HepG2 (cell line): ENCODE results near the gene SLAMF9. TPM values are rescaled to one million over a fixed set of nuclear protein-coding genes. Genes with fewer than 3 reads are reported as not detected.

ENCODE experiments used
- IKZF1 ChIP-seq: fragments of 450-650 bp; IDR thresholded peaks from 2 replicates; pipeline ENCODE4 v1.7.1; 2016
- IRF2 ChIP-seq: IDR thresholded peaks from 2 replicates; pipeline ENCODE4 v1.6.1; 2018; ENCODE audit warnings: missing genetic modification reagents, missing compliant biosample characterization
- KDM2A ChIP-seq: sonication (generic); formaldehyde crosslinking; IDR thresholded peaks from 2 replicates; pipeline ENCODE4 v1.4.0; 2020; ENCODE audit warnings: low read depth, missing genetic modification reagents, borderline replicate concordance
- MIER2 ChIP-seq: IDR thresholded peaks from 2 replicates; pipeline ENCODE4 v1.6.1; 2016; ENCODE audit warnings: missing biosample characterization, missing genetic modification reagents
- PITX1 ChIP-seq: sonication (generic); formaldehyde crosslinking; IDR thresholded peaks from 2 replicates; pipeline ENCODE4 v1.5.1; 2020; ENCODE audit warnings: mild to moderate bottlenecking, missing genetic modification reagents
- RBM39 ChIP-seq: fragments of 200-400 bp; formaldehyde crosslinking; IDR thresholded peaks from one replicate; pipeline ENCODE4 v1.6.1; 2018; ENCODE audit warnings: antibody characterized with exemption, mild to moderate bottlenecking, low read depth, low read length; ENCODE audit not compliant: poor library complexity, severe bottlenecking
- SP4 ChIP-seq: sonication (generic); formaldehyde crosslinking; IDR thresholded peaks from 2 replicates; pipeline ENCODE4 v1.8.1; 2023; ENCODE audit warnings: mild to moderate bottlenecking, missing genetic modification reagents
- STAG1 ChIP-seq: sonication (generic); formaldehyde crosslinking; IDR thresholded peaks from 2 replicates; pipeline ENCODE4 v1.4.0; 2020; ENCODE audit warnings: missing genetic modification reagents
- THAP11 ChIP-seq: IDR thresholded peaks from 2 replicates; pipeline ENCODE4 v1.6.1; 2016; ENCODE audit warnings: missing biosample characterization, missing genetic modification reagents
- ZBTB33 ChIP-seq: sonication (generic); formaldehyde crosslinking; IDR thresholded peaks from 2 replicates; pipeline ENCODE4 v1.4.0; 2020; ENCODE audit warnings: missing genetic modification reagents
- ZNF280B ChIP-seq: sonication (generic); formaldehyde crosslinking; IDR thresholded peaks from 2 replicates; pipeline ENCODE4 v1.5.0; 2020; ENCODE audit warnings: missing genetic modification reagents, mild to moderate bottlenecking, borderline replicate concordance
- ZNF451 ChIP-seq: sonication (generic); formaldehyde crosslinking; IDR thresholded peaks from 2 replicates; pipeline ENCODE4 v1.5.0; 2020; ENCODE audit warnings: mild to moderate bottlenecking, missing genetic modification reagents
- ZNF687 ChIP-seq: sonication (generic); formaldehyde crosslinking; IDR thresholded peaks from 2 replicates; pipeline ENCODE4 v1.5.1; 2020; ENCODE audit warnings: mild to moderate bottlenecking, missing genetic modification reagents, moderate library complexity
- polyA plus RNA-seq, 8 experiments: library from polyadenylated mRNA; depleted of rRNA in 3 of 8; stranded (reverse) in 7 of 8; unstranded in 1 of 8; fragments of >200 nt; fragmentation: Illumina TruSeq in 4 of 8; extraction: Trizol in 4 of 8; gene quantifications; 2 replicates each; pipeline versions ENCODE4 v1.2.1 to v1.2.3, GENCODE V29; 2011 to 2016; ENCODE audit warnings: low read depth in 4 of 8, missing spikeins in 1 of 8, mixed read lengths in 1 of 8; ENCODE audit not compliant: insufficient read depth in 1 of 8
- total RNA-seq, 5 experiments: library from RNA; depleted of rRNA; stranded (reverse); fragments of >200 nt; fragmentation: Illumina TruSeq; extraction: Trizol; gene quantifications; 2 replicates each; pipeline ENCODE4 v1.2.3, GENCODE V29; 2016; ENCODE audit warnings: low read depth in 1 of 5
- TF ChIP-seq, protein P1 (sequence below): sonication (generic); formaldehyde crosslinking; IDR thresholded peaks from 2 replicates; pipeline ENCODE4 v1.9.0; 2021; ENCODE audit warnings: missing genetic modification reagents, borderline replicate concordance
- TF ChIP-seq, protein P2 (sequence below): sonication (generic); formaldehyde crosslinking; IDR thresholded peaks from 2 replicates; pipeline ENCODE4 v1.5.1; 2020; ENCODE audit warnings: mild to moderate bottlenecking, missing genetic modification reagents

Gene SLAMF9
- total and polyA plus RNA-seq, 2 of the 13 experiments (the other 11 are each of a cell fraction or from before 2014, with no cell fraction given): 0.82 TPM; not detected in 1

DNA sequence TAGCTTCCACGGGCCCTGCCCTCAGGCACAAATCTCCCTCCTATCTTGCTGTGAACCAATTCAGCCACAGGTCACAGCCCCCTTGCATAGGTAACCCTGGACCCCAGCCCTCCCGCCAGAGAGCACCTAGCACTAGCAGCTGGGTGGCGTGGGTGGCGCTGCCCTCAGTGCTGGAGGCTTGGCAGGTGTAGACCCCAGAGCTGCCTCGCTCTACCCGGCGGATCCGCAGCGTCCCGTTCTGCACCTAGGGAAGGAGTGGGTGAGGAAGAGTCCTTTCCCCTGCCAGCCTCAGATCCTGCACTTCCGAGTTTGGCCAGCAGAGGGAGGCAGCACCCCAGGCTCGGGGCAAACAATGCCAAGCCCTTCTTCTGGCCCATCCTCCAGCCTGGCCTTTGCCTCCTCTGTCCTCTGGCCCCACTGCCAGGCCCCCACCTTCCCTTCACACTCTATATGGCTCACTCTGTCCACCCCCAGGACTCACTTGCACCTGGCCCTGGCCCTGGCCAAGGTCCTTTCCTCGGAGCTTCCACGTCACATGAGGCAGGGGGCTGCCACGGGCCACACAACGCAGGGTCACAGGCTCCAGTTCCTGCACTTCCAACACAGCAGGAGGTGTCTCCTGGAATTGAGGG lies 17.6 kb downstream of the SLAMF9 start (continued):
- TF ChIP-seq, protein P1, sequence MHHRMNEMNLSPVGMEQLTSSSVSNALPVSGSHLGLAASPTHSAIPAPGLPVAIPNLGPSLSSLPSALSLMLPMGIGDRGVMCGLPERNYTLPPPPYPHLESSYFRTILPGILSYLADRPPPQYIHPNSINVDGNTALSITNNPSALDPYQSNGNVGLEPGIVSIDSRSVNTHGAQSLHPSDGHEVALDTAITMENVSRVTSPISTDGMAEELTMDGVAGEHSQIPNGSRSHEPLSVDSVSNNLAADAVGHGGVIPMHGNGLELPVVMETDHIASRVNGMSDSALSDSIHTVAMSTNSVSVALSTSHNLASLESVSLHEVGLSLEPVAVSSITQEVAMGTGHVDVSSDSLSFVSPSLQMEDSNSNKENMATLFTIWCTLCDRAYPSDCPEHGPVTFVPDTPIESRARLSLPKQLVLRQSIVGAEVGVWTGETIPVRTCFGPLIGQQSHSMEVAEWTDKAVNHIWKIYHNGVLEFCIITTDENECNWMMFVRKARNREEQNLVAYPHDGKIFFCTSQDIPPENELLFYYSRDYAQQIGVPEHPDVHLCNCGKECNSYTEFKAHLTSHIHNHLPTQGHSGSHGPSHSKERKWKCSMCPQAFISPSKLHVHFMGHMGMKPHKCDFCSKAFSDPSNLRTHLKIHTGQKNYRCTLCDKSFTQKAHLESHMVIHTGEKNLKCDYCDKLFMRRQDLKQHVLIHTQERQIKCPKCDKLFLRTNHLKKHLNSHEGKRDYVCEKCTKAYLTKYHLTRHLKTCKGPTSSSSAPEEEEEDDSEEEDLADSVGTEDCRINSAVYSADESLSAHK (CRISPR knock-in tag): no peak
- no peak for TF ChIP-seq ZNF451
- 0 out of 2 replicates have a peak, but pooled peaks have one; percentile 22 for TF ChIP-seq MIER2 (CRISPR knock-in tag)
- TF ChIP-seq KDM2A (CRISPR knock-in tag): peak; percentile 42; the same call in 1 of the 2 replicates
- 0 out of 2 replicates have a peak, but pooled peaks have one; percentile 47 for TF ChIP-seq IRF2 (CRISPR knock-in tag)
- peak; percentile 41 for TF ChIP-seq ZNF687 (CRISPR knock-in tag)
- peak; percentile 43; the same call in 1 of the 2 replicates for TF ChIP-seq THAP11
- no peak for TF ChIP-seq IKZF1
- TF ChIP-seq STAG1 (CRISPR knock-in tag): peak; percentile 95
- peak; percentile 42 for TF ChIP-seq RBM39
- TF ChIP-seq ZBTB33 (CRISPR knock-in tag): 0 out of 2 replicates have a peak, but pooled peaks have one; percentile 29
- peak; percentile 74; the same call in 1 of the 2 replicates for TF ChIP-seq ZNF280B (CRISPR knock-in tag)
- TF ChIP-seq, protein P2, sequence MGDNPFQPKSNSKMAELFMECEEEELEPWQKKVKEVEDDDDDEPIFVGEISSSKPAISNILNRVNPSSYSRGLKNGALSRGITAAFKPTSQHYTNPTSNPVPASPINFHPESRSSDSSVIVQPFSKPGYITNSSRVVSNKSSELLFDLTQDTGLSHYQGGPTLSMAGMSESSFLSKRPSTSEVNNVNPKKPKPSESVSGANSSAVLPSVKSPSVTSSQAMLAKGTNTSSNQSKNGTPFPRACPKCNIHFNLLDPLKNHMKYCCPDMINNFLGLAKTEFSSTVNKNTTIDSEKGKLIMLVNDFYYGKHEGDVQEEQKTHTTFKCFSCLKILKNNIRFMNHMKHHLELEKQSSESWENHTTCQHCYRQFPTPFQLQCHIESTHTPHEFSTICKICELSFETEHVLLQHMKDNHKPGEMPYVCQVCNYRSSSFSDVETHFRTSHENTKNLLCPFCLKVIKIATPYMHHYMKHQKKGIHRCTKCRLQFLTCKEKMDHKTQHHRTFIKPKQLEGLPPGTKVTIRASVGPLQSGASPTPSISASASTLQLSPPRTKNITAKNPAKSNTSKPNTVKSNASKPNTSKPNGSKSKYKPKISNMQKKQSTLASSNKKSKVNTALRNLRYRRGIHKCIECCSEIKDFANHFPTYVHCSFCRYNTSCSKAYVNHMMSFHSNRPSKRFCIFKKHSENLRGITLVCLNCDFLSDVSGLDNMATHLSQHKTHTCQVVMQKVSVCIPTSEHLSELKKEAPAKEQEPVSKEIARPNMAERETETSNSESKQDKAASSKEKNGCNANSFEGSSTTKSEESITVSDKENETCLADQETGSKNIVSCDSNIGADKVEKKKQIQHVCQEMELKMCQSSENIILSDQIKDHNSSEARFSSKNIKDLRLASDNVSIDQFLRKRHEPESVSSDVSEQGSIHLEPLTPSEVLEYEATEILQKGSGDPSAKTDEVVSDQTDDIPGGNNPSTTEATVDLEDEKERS (CRISPR knock-in tag): 0 out of 2 replicates have a peak, but pooled peaks have one; percentile 30
- TF ChIP-seq PITX1: peak; percentile 41; the same call in 1 of the 2 replicates
- TF ChIP-seq SP4 (CRISPR knock-in tag): 0 out of 2 replicates have a peak, but pooled peaks have one; percentile 47
